GM21447 (cell line): Measurements from ENCODE around the gene CEP162.
"Not testable (repeated sequence)": the region's sequence is repeated elsewhere in the genome, so short reads cannot be mapped to it uniquely, and the experiment has no call there.

Experiments used
- ATAC-seq: cut with Tn5 transposase; IDR thresholded peaks from one replicate; pipeline ENCODE4 v1.9.1; 2021; ENCODE audit not compliant: unreplicated experiment

Gene CEP162

DNA sequence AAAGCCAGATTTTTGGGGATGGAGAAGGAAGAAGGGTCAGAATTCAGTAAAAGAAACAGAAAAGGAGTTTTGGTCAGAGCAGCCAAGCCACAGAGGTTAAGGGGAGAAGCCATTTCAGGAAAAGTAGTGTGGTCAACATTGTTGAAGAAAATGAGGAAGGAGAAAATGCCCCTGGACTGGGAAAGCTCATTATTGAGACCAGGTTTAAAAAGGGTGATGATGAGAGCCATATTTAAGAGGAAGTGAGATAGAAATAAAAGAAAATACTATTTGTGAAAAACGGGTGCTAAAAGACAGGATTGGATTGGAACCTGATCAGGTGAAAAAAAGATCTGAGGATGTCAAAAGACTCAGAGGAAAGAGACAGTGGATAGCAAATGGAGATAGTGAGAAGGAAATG is 75.8 kb downstream of the CEP162 start:
- no peak for ATAC-seq

DNA sequence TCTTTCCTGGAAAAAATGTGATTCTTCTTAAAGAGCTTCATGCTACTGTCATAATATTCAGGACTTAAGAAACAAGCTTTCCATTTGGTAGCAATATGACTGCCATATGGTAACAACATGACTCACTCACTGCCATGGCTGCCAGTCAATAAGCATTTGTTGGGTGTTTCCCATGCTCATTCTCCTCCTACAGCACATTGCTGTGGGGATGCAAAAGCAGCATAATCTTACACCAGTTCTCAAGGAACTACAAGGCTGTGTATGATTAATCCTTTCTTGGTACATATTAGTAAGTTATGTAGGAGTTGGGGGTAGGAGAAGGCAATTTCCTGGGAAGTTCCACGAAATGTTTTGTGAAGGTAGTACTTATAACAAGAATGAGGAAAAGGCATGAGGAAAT is 76.7 kb downstream of the CEP162 start:
- ATAC-seq, result no peak

DNA sequence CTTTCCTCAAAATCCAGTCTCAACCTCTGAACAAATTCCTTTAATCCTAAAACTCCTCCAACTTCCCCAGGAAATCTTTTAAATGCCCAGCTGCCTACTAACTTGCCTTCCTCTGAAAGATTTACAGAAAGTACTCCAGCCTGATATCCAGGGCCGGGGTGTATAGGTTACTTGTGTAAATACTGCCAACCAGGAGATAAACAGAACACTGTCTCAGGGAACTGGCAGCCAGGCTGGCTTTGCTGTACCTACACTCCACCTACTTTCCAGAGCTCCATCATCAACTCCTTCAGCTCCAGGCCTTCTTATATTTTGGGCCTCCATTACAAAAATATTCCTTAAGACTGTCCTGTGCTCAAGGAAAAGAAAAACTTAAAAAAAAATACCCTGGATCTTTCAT is 85.9 kb downstream of the CEP162 start:
- no peak for ATAC-seq

DNA sequence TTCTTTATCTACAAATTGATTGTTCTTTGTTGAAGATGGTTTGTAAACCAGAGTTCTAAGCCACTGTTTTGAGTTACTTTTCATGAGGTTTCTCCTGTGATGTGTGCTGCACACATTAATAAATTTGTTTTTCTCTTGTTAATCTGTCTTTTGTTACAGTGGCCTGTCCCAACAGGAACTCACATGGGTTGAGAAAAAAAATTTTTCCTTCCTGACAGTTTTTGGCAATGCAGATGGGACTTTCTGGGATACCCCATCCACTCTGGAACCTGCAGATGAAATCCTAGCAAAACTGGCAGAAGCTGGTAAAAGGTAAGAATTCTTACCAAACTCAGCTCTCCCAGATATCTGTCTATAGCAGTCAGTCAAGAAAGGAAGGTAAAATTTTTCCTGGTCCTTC is 88.1 kb downstream of the CEP162 start:
- no peak for ATAC-seq

DNA sequence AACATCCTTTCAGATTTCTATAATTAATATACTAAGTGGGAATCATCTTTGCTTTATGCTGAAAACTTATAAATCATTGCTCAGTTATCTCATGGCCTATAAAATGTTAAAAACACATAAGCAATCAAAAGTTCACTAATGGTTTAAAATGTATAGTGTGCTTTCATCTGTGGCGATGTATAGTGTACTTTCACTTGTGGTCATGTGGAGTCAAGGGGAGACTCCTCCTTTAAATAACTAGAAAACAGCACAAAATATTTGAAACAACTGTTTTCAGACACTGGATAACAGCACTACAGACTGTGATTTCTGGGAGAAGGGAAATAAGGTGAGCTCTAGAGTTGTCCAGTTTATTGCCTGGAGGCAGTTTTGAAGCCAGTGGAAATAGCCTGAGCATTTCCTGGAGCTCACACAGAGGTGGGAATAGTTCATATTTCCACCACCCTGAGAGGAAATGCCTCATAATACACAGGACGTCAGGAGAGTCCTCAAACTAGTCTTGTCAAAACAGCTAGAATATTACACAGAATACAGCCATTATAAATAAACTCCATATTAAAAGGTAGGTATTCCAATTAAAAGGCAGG is 89.4 kb downstream of the CEP162 start:
- ATAC-seq, result no peak

DNA sequence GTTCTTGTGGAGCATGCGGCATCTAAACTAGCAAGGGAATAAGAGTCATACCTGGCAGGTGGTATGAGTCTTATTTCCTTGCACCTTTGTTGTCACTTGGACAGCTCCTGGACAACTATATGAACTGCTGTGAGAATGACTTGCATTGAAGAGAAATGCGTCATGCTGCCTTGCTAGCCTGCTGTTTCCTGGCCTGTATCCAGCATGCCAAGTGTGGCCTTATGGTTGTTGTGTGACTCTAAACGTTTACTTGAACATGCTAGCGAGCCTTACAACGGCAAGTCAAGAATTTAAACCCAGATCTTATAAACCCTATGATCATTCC is 90.4 kb downstream of the CEP162 start:
- no peak for ATAC-seq

DNA sequence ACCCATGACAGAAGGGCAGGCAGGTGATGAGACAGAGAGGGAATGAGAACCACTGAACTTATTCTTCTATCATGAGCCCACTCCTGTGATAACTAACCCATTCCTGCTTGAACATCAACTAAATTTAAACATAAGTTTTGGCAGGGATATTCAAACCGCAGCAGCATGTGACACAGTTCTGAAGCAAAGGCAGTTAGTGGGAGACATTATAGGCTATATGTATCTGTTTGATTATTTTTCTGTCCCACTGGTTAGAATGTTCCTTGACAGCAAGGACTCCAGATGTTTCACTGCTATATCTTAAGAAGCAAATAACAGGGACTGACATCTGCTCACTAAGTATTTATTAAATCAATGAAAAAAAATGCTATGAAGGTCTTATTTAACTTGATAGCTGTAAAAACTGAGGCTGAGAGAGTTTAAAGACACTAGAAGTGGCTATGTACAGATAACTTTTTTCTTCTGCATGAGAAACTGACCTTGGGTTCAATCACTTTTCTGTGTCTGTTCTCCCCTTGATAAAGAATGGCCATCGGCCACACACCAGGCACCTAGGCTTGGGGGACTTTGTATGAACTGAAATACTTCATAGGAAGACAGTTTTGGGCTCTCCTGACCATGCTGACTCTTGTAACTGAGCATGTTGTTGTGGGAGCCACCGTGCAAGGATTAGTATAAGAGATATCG is 90.9 kb downstream of the CEP162 start:
- ATAC-seq, result no peak

DNA sequence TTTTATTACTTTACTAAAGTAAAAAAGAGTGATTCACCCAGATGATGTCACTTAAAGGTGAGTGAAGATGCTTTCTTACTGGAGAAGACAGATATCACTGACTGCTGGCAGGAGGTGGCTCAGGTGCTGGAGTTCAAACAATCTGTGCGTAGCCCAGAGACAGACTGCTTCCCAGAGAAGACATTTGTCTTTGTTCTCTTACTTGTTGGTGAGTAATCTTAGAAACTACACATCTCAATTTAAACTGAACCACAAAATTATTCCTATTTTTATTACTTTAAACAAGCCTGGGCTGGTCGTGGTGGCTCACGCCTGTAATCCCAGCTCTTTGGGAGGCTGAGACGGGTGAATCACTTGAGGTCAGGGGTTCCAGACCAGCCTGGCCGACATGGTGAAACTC is 92.2 kb downstream of the CEP162 start:
- no peak for ATAC-seq

DNA sequence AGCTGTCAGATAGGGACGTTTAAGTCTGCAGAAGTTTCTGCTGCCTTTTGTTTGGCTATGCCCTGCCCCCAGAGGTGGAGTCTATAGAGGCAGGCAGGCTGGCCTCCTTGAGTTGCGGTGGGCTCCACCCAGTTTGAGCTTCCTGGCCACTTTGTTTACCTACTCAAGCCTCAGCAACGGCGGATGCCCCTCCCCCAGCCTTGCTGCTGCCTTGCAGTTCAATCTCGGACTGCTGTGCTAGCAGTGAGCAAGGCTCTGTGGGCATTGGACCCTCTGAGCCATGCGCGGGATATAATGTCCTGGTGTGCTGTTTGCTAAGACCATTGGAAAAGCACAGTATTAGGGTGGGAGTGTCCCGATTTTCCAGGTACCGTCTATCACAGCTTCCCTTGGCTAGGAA is 94.1 kb downstream of the CEP162 start:
- not testable (repeated sequence) for ATAC-seq

DNA sequence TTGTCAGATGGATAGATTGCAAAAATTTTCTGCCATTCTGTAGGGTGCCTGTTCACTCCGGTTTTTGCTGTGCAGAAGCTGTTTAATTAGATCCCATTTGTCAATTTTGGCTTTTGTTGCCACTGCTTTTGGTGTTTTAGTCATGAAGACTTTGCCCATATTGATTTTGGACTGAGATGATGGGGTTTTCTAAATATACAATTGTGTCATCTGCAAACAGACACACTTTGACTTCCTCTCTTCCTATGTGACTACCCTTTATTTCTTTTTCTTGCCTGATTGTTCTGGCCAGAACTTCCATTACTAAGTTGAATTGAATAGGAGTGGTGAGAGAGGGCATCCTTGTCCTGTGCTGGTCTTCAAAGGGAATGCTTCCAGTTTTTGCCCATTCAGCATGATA is 97.9 kb downstream of the CEP162 start:
- ATAC-seq, result not testable (repeated sequence)

DNA sequence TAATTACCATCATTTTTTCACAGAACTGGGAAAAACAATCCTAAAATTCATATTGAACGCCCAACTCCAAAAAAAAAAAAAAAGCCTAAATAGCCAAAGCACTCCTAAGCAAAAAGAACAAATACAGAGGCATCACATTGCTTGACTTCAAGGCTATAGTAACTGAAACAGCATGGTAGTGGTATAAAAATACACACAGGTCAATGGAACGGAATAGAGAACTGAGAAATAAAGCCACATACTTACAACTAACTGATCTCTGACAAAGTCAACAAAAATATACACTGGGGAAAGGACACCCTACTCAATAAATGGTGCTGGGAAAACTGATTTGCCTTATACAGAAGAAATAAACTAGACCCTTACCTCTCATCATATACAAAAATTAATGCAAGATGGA is 104.3 kb downstream of the CEP162 start:
- ATAC-seq, result no peak

DNA sequence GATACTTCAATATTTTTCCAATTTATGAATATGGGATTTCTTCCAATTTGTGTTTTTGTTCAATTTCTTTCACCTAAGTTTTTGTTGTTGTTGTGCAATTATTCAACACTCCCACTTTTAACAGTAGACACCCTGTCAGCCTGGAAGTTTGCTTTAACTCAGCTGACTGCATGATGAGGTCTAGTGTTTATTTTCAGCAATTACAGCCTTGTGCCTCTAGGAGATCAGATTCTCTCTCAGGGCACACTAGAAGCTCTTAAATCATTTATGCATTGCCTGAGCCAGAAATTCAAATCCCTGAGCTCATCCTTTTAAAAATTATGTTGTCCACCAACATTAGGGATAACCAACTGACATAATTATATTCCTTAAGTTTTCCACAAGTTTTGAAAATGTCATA is 108.2 kb downstream of the CEP162 start:
- no peak for ATAC-seq

DNA sequence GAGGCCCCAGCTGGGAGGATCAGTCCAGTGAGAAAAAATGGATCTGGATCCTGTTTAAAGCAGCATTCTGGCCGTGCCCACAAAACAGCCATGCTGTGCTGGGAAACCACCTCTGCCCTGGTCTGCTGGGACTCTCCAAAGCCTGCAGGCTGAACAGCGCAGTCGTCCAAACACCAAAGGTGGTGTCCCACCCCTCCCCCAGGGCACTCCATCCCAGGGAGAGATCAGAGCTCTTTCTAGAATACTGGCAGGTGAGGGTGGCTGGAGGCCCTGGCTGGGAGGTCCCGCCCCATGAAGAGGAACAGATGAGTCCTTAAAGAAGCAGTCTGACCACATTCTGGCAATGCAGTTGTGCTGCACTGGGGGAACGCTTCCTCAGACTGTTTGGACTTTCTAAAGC is 109.3 kb downstream of the CEP162 start:
- no peak for ATAC-seq

DNA sequence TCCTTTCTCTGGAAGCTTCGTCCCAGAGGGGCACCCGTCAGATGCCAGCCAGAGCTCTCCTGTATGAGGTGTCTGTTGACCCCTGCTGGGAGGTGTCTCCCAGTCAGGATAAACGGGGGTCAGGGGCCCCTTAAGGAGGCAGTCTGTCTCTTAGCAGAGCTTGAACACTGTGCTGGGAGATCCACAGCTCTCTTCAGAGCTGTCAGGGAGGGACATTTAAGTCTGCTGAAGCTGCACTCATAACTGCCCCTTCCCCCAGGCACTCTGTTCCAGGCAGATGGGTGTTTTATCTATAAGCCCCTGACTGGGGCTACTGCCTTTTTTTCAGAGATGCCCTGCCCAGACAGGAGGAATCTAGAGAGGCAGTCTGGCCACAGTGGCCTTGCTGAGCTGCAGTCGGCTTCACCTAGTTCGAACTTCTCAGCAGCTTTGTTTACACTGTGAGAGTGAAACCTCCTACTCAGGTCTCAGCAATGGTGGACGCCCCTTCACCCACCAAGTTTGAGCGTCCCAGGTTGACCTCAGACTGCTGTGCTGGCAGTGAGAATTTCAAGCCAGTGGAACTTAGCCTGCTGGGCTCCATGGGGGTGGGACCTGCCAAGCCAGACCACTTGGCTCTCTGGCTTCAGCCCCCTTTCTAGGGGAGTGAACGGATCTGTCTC is 112.4 kb downstream of the CEP162 start:
- ATAC-seq, result not testable (repeated sequence)

DNA sequence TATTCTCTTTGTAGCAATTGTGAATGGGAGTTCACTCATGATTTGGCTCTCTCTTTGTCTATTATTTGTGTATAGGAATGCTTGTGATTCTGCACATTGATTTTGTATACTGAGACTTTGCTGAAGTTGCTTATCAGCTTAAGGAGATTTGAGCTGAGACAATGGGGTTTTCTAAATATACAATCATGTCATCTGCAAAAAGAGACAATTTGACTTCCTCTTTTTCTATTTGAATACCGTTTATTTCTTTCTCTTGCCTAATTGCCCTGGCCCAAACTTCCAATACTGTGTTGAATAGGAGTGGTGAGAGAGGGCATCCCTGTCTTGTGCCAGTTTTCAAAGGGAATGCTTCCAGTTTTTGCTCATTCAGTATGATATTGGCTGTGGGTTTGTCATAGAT is 116.1 kb downstream of the CEP162 start:
- ATAC-seq, result not testable (repeated sequence)

DNA sequence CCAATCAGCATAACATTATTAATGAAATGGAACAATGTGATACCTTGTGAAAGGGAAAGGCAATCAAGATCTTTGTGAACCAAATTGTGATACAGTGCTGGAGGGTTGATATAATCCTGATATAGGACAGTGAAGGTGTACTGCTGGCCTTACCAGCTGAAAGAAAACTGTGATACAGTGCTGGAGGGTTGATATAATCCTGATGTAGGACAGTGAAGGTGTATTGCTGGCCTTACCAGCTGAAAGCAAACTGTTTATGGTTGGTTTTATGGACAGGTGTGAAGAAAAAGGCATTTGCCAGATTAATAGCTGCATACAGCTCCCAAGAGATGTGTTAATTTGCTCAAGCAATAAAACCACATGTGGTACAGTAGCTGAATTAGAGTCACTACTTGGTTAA is 119.9 kb downstream of the CEP162 start:
- no peak for ATAC-seq

DNA sequence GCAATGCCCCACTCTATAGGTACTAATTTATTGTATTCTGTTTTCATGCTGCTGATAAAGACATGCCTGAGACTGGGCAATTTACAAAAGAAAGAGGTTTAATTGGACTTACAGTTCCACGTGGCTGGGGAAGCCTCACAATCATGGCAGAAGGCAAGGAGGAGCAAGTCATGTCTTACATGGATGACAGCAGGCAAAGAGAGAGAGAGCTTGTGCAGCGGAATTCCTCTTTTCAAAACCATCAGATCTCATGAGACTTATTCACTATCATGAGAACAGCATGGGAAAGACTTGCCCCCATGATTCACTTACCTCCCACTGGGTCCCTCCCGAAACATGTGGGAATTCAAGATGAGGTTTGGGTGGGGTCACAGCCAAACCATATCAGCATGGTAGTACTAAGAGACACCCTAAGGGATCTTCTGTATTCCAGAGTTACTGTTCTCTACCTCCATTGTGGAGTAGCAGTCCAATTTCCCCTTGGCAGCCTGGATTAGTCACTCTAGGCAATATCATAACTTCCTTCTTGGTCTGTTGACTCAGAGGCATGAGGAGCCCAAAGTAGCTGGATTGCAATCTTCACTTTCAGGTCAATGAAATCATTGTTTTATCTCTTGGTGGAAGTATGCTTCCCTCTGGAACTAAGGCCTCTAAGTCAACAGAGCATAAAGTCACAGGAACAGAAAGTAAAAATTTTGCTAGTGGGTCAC is 122.1 kb downstream of the CEP162 start:
- not testable (repeated sequence) for ATAC-seq

DNA sequence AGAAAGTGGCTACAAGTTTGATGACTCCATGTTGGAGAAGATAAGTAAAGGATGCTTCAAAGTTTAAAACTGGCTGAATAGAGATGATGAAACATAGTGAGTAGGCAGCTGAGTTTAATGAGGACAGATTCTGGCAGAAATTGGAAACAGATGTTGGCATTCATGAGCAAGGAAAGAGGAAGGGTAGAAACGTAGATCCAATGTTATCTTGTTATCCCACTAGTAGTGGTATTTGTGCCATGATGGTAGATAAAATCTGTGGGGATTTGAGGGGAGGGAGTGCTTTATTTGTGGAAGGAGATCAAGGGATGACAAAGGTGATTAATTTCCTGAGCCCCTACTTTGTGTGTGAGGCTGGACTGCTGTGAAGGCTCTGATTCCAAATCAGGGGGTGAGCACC is 124.4 kb downstream of the CEP162 start:
- ATAC-seq, result no peak

DNA sequence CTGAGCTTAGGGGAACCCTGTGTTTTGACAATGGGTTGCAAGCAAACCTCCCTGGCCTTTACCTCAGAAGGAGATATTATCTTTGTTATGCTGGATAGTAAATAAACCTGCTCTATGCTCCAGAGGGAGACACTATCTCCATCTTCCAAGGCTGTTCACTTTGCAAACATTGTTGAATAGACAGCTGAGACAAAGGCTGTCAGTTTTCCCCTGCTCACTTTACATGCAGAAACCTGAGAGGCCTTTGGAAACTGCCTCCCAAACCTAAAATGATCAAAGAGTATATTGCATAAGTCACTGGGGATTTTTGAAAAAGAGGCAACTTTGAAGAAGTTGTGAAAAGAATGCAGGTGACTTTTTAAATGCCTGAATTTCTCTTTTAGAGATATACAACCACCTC is 132.3 kb downstream of the CEP162 start:
- ATAC-seq, result no peak

DNA sequence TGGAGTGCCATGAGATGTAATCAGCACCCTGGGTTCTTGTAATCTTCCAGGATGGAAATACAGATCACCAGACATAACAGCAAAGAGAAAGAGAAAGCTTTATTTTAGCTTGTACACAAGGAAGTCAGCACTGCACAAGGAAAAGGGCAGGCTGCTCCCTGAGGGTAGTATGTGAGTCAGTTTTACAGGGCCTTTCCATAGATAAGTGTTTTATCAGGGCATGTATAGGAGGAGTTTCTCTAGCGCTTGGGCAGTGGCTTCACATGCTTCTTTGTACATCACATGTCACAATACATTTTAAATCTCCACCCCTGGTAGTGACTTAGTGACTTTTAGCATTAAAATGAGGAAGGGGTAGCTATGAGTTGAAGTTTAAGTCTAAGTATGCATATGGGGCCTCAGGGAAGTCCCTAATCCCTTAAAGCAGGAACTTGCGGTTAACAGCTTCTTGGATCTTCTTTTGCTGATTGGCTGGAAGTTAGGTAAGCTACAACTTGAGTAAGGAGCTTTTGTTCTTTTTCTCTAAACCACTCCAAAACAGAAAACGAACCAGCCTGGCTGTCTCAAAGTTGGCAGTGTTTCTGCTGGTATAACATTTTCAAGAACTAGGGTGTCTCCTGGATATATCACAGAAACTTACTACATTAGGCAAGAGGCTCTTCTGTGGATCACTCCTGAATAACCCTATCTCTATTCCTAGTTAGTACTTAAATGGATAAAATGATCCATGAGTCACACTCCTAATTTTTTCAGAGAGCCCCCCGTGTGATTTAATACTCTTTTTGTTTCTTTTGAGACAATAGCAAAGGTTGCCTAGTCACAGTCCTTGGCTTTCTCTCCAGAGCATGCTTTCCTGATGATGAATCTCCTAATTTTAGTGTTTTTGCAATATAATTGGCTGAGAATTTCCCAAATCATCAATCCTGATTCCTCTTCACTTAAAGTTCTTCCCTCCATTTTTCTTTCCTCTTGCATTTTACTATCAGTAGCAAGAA is 133.7 kb downstream of the CEP162 start:
- peak; percentile 47 for ATAC-seq

DNA sequence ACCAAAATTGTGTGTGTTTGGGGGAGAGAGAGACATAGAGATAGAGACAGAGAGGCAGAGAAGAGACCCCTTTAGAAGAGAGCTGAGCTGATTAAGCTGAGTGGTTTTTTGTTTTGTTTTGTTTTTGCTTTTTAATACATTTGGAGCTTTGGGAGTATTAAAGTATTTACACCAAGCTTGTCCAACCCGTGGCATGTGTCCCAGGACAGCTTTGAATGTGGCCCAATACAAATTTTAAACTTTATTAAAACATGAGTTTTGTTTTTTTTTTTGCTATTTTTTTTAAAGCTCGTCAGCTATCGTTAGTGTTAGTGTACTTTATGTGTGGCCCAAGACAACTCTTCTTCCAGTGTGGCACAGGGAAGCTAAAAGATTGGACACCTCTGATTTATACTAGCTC is 137.9 kb downstream of the CEP162 start:
- no peak for ATAC-seq
